Measurements from ENCODE around the gene ZMAT2. TPM values are rescaled to one million over a fixed set of nuclear protein-coding genes. Genes with fewer than 3 reads are reported as not detected.
"Not testable (repeated sequence)": the region's sequence is repeated elsewhere in the genome, so short reads cannot be mapped to it uniquely, and the experiment has no call there.

The ZMAT2 gene
- total RNA-seq, 1 experiment from 2014 or later = 99.1 TPM

DNA sequence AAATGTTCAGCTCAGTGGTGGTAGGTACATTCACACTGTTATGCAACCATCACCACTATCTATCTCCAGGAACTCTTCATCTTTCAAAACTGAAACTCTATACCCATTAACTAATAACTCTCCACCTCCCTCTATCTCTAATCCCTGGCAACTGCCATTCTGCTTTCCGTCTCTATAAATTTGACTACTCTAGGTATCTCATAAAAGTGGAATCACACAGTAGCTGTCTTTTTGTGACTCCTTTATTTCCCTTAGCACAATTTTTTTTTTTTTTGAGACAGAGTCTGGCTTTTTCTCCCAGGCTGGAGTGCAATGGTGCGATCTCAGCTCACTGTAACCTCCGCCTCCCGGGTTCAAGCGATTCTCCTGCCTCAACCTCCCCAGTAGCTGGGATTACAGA is 21.1 kb downstream of the ZMAT2 start:
- not testable (repeated sequence) for DNase-seq (ENCODE audit: low read depth in 1 of 2, low spot score in 2 of 2); H3K9me3 ChIP-seq (replicated peaks); H3K27ac ChIP-seq; H3K36me3 ChIP-seq; H3K27me3 ChIP-seq (replicated peaks); H3K4me1 ChIP-seq (replicated peaks); H3K4me3 ChIP-seq

DNA sequence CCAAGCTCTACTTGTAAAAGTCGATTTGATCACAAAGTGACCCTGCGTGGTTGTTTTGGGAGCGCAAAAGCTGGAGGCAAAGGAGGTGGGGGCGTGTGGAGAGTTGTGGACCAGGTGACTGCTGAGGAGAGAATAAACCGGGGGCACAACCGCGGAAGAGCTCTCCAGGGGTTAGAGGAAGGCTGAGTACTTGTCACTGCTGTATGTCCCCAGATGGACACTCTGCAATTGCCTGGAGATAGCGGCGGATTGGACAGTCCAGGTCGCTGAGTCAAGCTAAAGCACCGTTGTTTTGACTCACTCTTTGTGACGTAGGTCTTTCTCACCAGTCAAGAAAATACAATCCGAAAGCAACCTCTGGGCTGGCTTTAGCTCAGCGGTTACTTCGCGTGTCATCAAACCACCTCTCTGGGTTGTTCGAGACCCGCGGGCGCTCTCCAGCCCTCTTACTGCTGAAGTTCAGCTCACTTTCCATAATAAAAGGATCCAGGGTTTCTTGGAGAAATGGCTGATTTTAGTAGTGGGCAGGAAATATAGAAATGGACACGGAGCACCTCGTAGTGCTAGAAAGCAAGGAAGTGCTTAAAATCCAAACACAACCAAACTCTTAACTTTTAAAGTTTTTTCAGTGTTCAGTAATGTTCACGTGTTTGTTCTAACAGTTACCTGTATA is 25.7 kb downstream of the ZMAT2 start:
- H3K27me3 ChIP-seq (replicated peaks) = no peaks in the 10 kb centered on the region

DNA sequence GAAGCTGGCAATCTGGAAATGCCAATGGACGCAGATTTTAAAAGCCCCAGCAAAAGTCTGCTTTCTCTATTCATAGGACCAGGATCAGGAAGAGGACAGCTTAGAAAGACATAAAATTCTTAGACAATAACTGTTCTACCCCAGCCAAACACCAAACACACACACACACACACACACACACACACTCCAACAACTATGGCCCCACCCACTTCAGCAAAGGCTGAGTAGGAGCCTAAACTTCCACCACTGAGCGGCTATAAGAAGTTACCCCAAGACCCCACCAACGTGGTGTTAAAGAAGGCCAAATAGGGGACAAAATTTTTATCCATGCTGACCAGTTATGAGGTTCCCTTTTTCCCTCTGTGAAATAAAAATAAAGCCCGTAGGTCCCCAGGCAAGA is 32.9 kb downstream of the ZMAT2 start:
- no peaks in the 10 kb centered on the region for H3K27me3 ChIP-seq (replicated peaks)

More for the DNA sequence above, 25.7 kb downstream of the ZMAT2 start:
- Histone ChIP-seq H3K4me3 (peak overlapping the region; percentile 30), H3K27ac (no peak overlapping the region), H3K36me3 (no peaks in the 10 kb centered on the region), H3K9me3 (replicated peaks) (no peaks in the 10 kb centered on the region), H3K4me1 (replicated peaks) (no peaks in the 10 kb centered on the region)
- peak; percentile 94 to 96 for DNase-seq (ENCODE audit: low read depth in 1 of 2, low spot score in 2 of 2)

DNA sequence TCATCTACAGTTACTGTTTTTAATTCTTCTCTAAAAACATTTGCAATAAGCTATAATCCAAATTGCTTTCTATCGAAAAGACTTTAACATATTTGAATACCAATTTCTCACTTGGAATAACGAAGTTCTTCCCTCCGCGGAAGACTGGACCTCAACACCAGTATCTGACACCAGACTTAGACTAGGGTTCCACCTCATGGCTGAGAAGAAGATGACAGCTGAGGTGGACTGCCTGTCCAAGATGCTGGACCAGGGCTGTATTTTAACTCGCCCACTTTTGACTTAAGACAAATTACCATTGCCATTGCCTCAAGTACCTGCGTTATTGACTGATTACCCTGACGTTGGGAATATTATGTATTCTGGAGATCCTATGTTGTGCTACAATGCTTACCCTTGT is 34.1 kb downstream of the ZMAT2 start:
- Histone ChIP-seq H3K9me3 (replicated peaks) (0 out of 2 replicates have a peak, but pooled peaks cover under 1% of the 10 kb centered on the region), H3K27me3 (replicated peaks) (no peaks in the 10 kb centered on the region), H3K27ac (no peak overlapping the region), H3K4me3 (no peak overlapping the region), H3K4me1 (replicated peaks) (no peaks in the 10 kb centered on the region), H3K36me3 (no peaks in the 10 kb centered on the region)
- DNase-seq (ENCODE audit: low read depth in 1 of 2, low spot score in 2 of 2) = peak in 1 of 2 experiments; percentile 29

More for the DNA sequence above, 32.9 kb downstream of the ZMAT2 start:
- no peaks in the 10 kb centered on the region for H3K36me3 ChIP-seq
- H3K4me3 ChIP-seq = no peak overlapping the region
- no peaks in the 10 kb centered on the region for H3K9me3 ChIP-seq (replicated peaks)
- DNase-seq (ENCODE audit: low read depth in 1 of 2, low spot score in 2 of 2) = no peak
- H3K27ac ChIP-seq = no peak overlapping the region
- no peaks in the 10 kb centered on the region for H3K4me1 ChIP-seq (replicated peaks)

DNA sequence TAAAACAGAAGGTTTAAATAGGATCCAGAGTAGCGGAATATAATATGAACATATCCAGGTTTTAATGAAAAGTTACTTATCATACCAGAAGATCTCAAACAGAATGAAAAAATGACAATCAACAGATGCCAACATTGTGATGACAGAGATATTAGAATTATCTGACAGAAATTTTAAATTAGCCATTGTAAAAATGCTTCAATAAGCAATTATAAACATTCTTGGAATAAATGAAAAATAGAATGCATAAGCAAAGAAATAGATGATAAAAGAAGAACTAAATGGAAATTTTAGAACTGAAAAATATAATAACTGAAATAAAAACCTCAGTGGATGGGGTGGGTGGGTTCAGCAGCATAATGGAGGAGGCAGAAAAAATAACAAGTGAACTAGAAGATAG is 37.2 kb downstream of the ZMAT2 start:
- Histone ChIP-seq H3K4me1 (replicated peaks) (no peaks in the 10 kb centered on the region), H3K9me3 (replicated peaks) (peaks cover 4% of the 10 kb centered on the region; the same call in 1 of the 2 replicates), H3K4me3 (no peak overlapping the region), H3K27ac (no peak overlapping the region), H3K36me3 (no peaks in the 10 kb centered on the region), H3K27me3 (replicated peaks) (no peaks in the 10 kb centered on the region)
- no peak for DNase-seq (ENCODE audit: low read depth in 1 of 2, low spot score in 2 of 2)

DNA sequence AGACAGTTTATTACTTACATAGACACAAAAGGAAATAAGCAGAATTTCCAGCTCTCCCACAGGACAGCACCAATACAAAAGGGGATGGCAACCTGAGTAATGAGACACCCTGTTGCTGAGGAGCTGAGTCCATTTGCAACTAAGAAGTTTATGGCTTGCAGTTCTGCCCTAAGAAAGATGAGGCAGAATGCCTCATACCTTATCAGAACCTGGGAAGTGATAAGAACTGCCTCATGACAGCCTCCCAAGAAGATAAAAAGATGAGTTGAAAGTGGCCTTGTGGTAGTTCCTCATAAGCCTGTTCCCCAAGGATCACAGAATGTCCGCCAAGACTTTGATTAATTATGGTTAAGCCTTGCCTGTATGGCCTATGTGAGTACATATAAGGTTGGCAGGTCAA is 41.7 kb downstream of the ZMAT2 start:
- DNase-seq (ENCODE audit: low read depth in 1 of 2, low spot score in 2 of 2) = no peak
- Histone ChIP-seq H3K36me3 (no peaks in the 10 kb centered on the region), H3K27ac (no peak overlapping the region), H3K27me3 (replicated peaks) (no peaks in the 10 kb centered on the region), H3K4me3 (no peak overlapping the region), H3K4me1 (replicated peaks) (no peaks in the 10 kb centered on the region), H3K9me3 (replicated peaks) (peaks cover 7% of the 10 kb centered on the region; the same call in 1 of the 2 replicates)

DNA sequence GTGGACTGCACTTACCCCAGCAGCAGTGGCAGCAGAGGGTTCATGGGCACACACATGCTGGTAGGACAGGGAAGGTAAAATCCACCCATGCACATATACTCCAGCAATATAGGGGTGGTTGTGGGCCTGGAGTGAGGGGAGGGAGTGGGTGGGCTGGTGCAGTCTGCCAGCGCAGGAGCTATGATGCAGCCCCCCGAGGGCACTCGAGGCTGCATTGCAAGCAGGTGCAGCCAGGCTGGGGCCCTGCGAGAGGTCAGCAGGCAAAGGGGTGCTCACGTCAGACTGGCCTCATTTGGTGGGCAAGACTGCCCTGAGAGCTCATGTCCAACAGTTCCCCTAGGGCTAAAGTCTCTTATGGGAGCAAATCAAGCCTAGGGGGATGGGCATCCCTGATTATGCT is 53.3 kb downstream of the ZMAT2 start:
- no peak overlapping the region for H3K27ac ChIP-seq
- no peak overlapping the region for H3K4me3 ChIP-seq

More for the DNA sequence above, 53.3 kb downstream of the ZMAT2 start:
- DNase-seq (ENCODE audit: low read depth in 1 of 2, low spot score in 2 of 2) = no peak
- no peaks in the 10 kb centered on the region for H3K27me3 ChIP-seq (replicated peaks)
- H3K9me3 ChIP-seq (replicated peaks) = peaks cover 15% of the 10 kb centered on the region
- no peaks in the 10 kb centered on the region for H3K4me1 ChIP-seq (replicated peaks)
- H3K36me3 ChIP-seq = no peaks in the 10 kb centered on the region

Other genes starting within 250 kb of the ZMAT2 start
- 1.4 TPM in 1 of 2 replicates, not detected in the other for gene EIF4EBP3, start 152.8 kb upstream of the ZMAT2 start, total RNA-seq (2014; rRNA removed; shearing (Covaris generic))
- gene SRA1, start 143.0 kb upstream of the ZMAT2 start, total RNA-seq (2014; rRNA removed; shearing (Covaris generic)) = 76.0 and 81.9 TPM in 2 replicates
- 12.0 and 16.2 TPM in 2 replicates for gene APBB3, start 135.8 kb upstream of the ZMAT2 start, total RNA-seq (2014; rRNA removed; shearing (Covaris generic))
- gene SLC35A4, start 135.6 kb upstream of the ZMAT2 start, total RNA-seq (2014; rRNA removed; shearing (Covaris generic)) = 56.7 and 65.8 TPM in 2 replicates
- 7.6 and 10.3 TPM in 2 replicates for gene CD14, start 67.3 kb upstream of the ZMAT2 start, total RNA-seq (2014; rRNA removed; shearing (Covaris generic))
- 17.9 and 100 TPM in 2 replicates for gene TMCO6, start 61.0 kb upstream of the ZMAT2 start, total RNA-seq (2014; rRNA removed; shearing (Covaris generic))
- 125 and 176 TPM in 2 replicates for gene NDUFA2, start 52.8 kb upstream of the ZMAT2 start, total RNA-seq (2014; rRNA removed; shearing (Covaris generic))
- 130 and 154 TPM in 2 replicates for gene IK, start 52.6 kb upstream of the ZMAT2 start, total RNA-seq (2014; rRNA removed; shearing (Covaris generic))
- gene WDR55, start 35.5 kb upstream of the ZMAT2 start, total RNA-seq (2014; rRNA removed; shearing (Covaris generic)) = 16.0 and 20.8 TPM in 2 replicates
- 0.16 and 1.2 TPM in 2 replicates for gene DND1, start 26.9 kb upstream of the ZMAT2 start, total RNA-seq (2014; rRNA removed; shearing (Covaris generic))
- 133 and 135 TPM in 2 replicates for gene HARS1, start 9.1 kb upstream of the ZMAT2 start, total RNA-seq (2014; rRNA removed; shearing (Covaris generic))
- gene HARS2, start 9.0 kb upstream of the ZMAT2 start, total RNA-seq (2014; rRNA removed; shearing (Covaris generic)) = 51.8 and 53.0 TPM in 2 replicates
- gene PCDHA1, start 85.7 kb downstream of the ZMAT2 start, total RNA-seq (2014; rRNA removed; shearing (Covaris generic)) = not detected in 2 replicates
- gene PCDHA2, start 94.4 kb downstream of the ZMAT2 start, total RNA-seq (2014; rRNA removed; shearing (Covaris generic)) = not detected in 2 replicates
- 0.05 TPM in 1 of 2 replicates, not detected in the other for gene PCDHA3, start 100.6 kb downstream of the ZMAT2 start, total RNA-seq (2014; rRNA removed; shearing (Covaris generic))
- gene PCDHA4, start 106.6 kb downstream of the ZMAT2 start, total RNA-seq (2014; rRNA removed; shearing (Covaris generic)) = 0.50 TPM in 1 of 2 replicates, not detected in the other
- not detected in 2 replicates for gene PCDHA5, start 121.2 kb downstream of the ZMAT2 start, total RNA-seq (2014; rRNA removed; shearing (Covaris generic))
- not detected in 2 replicates for gene PCDHA6, start 127.5 kb downstream of the ZMAT2 start, total RNA-seq (2014; rRNA removed; shearing (Covaris generic))
- 0.03 TPM in 1 of 2 replicates, not detected in the other for gene PCDHA7, start 133.8 kb downstream of the ZMAT2 start, total RNA-seq (2014; rRNA removed; shearing (Covaris generic))
- gene PCDHA8, start 140.7 kb downstream of the ZMAT2 start, total RNA-seq (2014; rRNA removed; shearing (Covaris generic)) = 0.13 TPM in 1 of 2 replicates, not detected in the other
- under 0.01 TPM in 1 of 2 replicates, not detected in the other for gene PCDHA9, start 147.9 kb downstream of the ZMAT2 start, total RNA-seq (2014; rRNA removed; shearing (Covaris generic))
- not detected in 2 replicates for gene PCDHA10, start 155.4 kb downstream of the ZMAT2 start, total RNA-seq (2014; rRNA removed; shearing (Covaris generic))
- not detected in 2 replicates for gene PCDHA11, start 168.5 kb downstream of the ZMAT2 start, total RNA-seq (2014; rRNA removed; shearing (Covaris generic))
- gene PCDHA12, start 174.9 kb downstream of the ZMAT2 start, total RNA-seq (2014; rRNA removed; shearing (Covaris generic)) = not detected in 2 replicates
- gene PCDHA13, start 181.7 kb downstream of the ZMAT2 start, total RNA-seq (2014; rRNA removed; shearing (Covaris generic)) = not detected in 2 replicates
- gene PCDHAC1, start 225.9 kb downstream of the ZMAT2 start, total RNA-seq (2014; rRNA removed; shearing (Covaris generic)) = 0.28 TPM in 1 of 2 replicates, not detected in the other

Measured in SJSA1 (cell line).